ENCODE measurements around the gene PTGFRN. TPM values are rescaled to one million over a fixed set of nuclear protein-coding genes. Genes with fewer than 3 reads are reported as not detected.
"Not testable (repeated sequence)": the region's sequence is repeated elsewhere in the genome, so short reads cannot be mapped to it uniquely, and the experiment has no call there.

The PTGFRN gene
- total RNA-seq, 1 experiment from 2014 or later = 81.4 TPM

DNA sequence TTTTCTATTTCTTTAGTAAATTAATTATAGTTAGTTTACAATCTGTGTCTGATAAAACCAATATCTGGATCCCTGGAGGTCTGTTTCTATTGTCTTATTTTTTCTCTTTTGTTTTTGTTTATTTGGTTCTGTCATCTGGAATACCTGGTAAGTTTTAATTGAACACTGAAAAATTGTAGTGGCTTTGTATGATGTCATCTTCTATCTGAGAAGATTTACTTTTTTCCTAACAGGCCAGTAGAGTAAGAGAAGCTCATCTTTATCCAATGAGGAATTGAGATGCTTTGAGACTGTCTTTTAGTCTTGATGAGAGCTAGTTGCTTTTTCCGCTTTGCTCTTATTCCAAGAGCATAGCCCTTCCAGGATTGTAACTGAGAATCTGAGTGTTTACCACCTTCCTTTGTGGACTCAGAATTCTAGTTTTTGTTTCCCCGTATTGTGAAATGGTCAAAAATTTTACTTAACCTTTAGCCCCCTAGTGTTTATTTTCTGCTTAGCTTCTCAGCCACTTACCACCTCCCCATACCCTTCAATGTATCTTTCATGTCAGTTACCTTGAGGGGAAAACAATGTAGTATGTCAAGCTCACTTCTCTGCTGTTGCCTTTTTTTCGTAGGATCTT is 25.0 kb downstream of the PTGFRN start:
- no peaks in the 10 kb centered on the region; the same call in 1 of the 2 replicates for H3K36me3 ChIP-seq (replicated peaks; ENCODE audit: control insufficient read depth, insufficient read depth, low read length)
- H3K27me3 ChIP-seq (ENCODE audit: control insufficient read depth, insufficient read depth, low read length) = no peaks in the 10 kb centered on the region
- no peak overlapping the region for H3K4me3 ChIP-seq (ENCODE audit: insufficient read depth, low read depth, low read length)
- DNase-seq = peak; percentile 47

DNA sequence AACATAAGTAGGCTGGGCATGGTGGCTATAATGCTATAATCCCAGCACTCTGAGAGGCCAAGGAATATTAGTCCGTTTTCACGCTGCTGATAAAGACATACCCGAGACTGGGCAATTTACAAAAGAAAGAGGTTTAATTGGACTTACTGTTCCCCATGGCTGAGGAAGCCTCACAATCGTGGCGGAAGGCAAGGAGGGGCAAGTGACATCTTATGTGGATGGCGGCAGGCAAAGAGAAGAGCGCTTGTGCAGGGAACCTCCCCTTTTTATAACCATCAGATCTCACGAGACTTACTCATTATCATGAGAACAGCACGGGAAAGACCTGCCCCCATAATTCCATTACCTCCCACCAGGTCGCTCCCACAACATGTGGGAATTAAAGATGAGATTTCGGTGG is 28.5 kb downstream of the PTGFRN start:
- Histone ChIP-seq H3K36me3 (replicated peaks; ENCODE audit: control insufficient read depth, insufficient read depth, low read length) (no peaks in the 10 kb centered on the region; the same call in 1 of the 2 replicates), H3K27me3 (ENCODE audit: control insufficient read depth, insufficient read depth, low read length) (no peaks in the 10 kb centered on the region), H3K4me3 (ENCODE audit: insufficient read depth, low read depth, low read length) (no peak overlapping the region)
- DNase-seq = no peak

DNA sequence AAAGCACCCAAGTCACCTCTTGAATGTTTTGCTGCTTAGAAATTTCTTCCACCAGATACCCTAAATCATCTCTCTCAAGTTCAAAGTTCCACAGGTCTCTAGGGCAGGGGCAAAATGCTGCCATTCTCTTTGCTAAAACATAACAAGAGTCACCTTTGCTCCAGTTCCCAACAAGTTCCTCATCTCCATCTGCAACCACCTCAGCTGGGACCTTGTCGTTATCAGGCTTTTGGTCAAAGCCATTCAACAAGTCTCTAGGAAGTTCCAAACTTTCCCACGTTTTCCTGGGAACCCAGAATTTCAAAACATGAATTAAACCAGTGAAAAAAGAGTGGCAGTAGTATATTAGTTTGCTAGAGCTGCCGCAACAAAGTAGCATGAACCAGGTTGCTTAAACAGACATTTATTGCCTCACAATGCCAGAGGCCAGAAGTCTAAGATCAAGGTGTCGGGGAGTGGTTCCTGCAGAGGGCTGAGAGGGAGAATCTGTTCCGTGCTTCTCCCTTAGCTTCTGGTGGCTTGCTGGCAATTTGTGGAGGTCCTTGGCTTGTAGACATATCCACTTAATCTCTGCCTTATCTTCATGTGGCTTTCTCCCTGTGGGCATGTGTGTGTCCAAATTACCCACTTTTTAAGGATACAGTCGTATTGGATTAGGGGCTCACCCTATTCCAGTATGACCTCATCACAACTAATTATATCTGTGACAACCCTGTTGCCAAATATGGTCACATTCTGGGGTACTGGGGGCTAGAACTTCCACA is 30.2 kb downstream of the PTGFRN start:
- not testable (repeated sequence) for DNase-seq; H3K27me3 ChIP-seq (ENCODE audit: control insufficient read depth, insufficient read depth, low read length); H3K4me3 ChIP-seq (ENCODE audit: insufficient read depth, low read depth, low read length); H3K36me3 ChIP-seq (replicated peaks; ENCODE audit: control insufficient read depth, insufficient read depth, low read length)

DNA sequence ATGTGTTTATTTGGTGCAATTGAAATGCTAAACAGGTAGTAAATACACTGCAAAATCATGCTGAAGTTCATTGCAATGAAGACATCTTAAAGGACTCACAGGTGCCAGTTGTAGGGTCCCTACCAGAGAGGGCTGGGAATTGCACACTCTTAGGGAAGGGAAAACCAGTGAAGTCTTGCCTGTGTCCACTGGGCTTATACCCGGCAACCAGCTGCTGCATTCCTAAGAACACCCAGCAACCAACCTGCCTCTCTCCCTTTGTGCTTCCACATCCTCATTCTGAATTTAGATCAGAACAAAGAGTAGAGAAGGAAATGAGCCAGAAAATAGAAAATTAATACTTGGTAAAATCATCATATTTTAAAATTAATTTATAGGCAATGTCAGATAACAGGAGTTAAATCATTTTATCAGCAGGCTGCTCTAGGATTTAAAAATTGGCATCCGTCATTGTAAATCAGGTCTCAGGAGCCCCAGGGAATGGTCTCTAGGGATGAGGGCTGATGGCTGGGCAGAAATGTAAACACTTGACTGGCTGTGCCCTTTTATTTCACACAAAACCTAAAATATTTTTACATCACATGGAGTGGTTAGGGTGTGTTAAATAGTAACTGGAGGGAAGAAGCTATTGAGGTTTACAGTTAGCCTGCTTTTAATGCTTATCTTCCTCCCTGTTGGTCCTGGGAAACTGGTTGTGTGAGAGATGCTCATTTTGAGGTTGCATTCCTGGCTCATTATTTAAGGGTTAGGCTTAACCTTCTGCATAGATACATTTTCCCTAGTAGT is 31.3 kb downstream of the PTGFRN start:
- Histone ChIP-seq H3K27me3 (ENCODE audit: control insufficient read depth, insufficient read depth, low read length) (no peaks in the 10 kb centered on the region), H3K4me3 (ENCODE audit: insufficient read depth, low read depth, low read length) (no peak overlapping the region)
- peak; percentile 38 for DNase-seq

DNA sequence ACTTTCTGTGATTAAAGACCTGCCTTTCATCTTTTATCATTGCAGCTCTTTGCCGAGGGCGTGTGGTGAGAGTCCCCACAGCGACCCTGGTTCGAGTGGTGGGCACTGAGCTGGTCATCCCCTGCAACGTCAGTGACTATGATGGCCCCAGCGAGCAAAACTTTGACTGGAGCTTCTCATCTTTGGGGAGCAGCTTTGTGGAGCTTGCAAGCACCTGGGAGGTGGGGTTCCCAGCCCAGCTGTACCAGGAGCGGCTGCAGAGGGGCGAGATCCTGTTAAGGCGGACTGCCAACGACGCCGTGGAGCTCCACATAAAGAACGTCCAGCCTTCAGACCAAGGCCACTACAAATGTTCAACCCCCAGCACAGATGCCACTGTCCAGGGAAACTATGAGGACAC is 32.0 kb downstream of the PTGFRN start:
- no peak overlapping the region for H3K4me3 ChIP-seq (ENCODE audit: insufficient read depth, low read depth, low read length)
- H3K36me3 ChIP-seq (replicated peaks; ENCODE audit: control insufficient read depth, insufficient read depth, low read length) = peaks cover 2% of the 10 kb centered on the region
- no peak for DNase-seq

More for the DNA sequence above, 31.3 kb downstream of the PTGFRN start:
- H3K36me3 ChIP-seq (replicated peaks; ENCODE audit: control insufficient read depth, insufficient read depth, low read length) = peaks cover 2% of the 10 kb centered on the region

DNA sequence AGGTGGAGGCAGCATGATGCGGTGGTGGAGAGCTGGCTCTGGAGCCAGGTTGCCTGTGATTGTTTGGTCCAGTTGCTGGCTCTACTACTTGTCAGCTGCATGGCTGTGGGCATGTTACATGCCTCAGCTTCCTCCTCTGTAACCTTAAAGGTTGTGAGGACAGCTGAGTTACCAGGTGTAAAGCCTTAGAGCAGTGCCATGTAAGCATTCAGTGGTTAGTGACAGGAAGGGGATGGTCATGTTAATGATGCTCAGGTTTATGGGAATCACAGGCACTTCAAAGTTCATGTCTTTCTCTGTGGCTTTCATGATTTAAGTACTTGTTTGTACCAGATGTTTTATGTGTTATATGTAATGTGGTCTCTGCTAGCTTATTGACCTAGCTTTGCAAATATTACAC is 32.6 kb downstream of the PTGFRN start:
- DNase-seq = no peak
- H3K4me3 ChIP-seq (ENCODE audit: insufficient read depth, low read depth, low read length) = no peak overlapping the region
- peaks cover 2% of the 10 kb centered on the region for H3K36me3 ChIP-seq (replicated peaks; ENCODE audit: control insufficient read depth, insufficient read depth, low read length)
- no peaks in the 10 kb centered on the region for H3K27me3 ChIP-seq (ENCODE audit: control insufficient read depth, insufficient read depth, low read length)

More for the DNA sequence above, 32.0 kb downstream of the PTGFRN start:
- no peaks in the 10 kb centered on the region for H3K27me3 ChIP-seq (ENCODE audit: control insufficient read depth, insufficient read depth, low read length)

DNA sequence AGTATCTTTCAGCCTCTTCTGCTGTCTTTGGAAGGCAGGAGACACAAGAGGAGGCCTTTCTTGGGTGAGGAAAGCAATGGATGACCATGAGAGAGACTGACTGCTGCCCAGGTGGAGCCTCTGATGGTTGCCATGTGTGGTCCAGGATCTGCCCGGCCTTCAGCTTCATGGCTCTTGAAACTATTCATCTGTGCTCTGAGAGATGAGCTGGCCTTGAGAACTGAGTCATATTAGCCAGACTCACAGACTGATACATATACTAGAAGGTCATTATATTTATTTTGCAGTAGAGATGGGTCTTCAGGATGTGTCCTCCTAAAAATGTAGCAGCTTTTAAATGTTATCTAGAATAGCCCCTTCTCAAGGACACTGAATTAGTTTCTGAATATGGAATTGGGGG is 33.7 kb downstream of the PTGFRN start:
- Histone ChIP-seq H3K4me3 (ENCODE audit: insufficient read depth, low read depth, low read length) (no peak overlapping the region), H3K36me3 (replicated peaks; ENCODE audit: control insufficient read depth, insufficient read depth, low read length) (peaks cover 2% of the 10 kb centered on the region), H3K27me3 (ENCODE audit: control insufficient read depth, insufficient read depth, low read length) (no peaks in the 10 kb centered on the region)
- no peak for DNase-seq

DNA sequence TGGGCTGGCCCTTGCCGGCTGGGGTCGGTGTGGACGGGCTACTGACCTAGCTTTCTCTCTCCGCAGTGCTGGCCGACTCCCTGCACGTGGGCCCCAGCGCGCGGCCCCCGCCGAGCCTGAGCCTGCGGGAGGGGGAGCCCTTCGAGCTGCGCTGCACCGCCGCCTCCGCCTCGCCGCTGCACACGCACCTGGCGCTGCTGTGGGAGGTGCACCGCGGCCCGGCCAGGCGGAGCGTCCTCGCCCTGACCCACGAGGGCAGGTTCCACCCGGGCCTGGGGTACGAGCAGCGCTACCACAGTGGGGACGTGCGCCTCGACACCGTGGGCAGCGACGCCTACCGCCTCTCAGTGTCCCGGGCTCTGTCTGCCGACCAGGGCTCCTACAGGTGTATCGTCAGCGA is 34.9 kb downstream of the PTGFRN start:
- Histone ChIP-seq H3K36me3 (replicated peaks; ENCODE audit: control insufficient read depth, insufficient read depth, low read length) (peaks cover 5% of the 10 kb centered on the region), H3K27me3 (ENCODE audit: control insufficient read depth, insufficient read depth, low read length) (no peaks in the 10 kb centered on the region), H3K4me3 (ENCODE audit: insufficient read depth, low read depth, low read length) (no peak overlapping the region)
- DNase-seq = peak; percentile 45

DNA sequence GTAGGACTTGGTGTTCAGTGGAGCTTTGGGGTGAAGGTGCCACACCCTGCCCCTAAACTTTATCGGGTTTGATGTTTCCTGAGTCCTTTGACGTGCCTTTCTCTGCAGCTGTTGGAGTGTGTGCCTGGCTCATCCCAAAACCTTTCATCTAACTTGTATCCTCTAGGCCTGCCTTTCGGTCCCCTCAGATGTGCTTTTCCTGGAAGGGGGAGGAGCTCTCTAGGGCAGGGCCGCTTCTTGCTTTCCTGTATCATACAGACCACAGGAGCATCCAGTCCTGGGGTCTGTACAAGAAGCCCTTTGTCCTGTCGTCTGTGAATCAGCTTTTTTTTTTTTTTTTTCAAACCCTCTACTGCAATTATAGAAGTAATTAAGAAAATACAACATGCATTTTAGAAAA is 35.7 kb downstream of the PTGFRN start:
- Histone ChIP-seq H3K27me3 (ENCODE audit: control insufficient read depth, insufficient read depth, low read length) (no peaks in the 10 kb centered on the region), H3K4me3 (ENCODE audit: insufficient read depth, low read depth, low read length) (no peak overlapping the region), H3K36me3 (replicated peaks; ENCODE audit: control insufficient read depth, insufficient read depth, low read length) (peaks cover 7% of the 10 kb centered on the region)
- DNase-seq = no peak

DNA sequence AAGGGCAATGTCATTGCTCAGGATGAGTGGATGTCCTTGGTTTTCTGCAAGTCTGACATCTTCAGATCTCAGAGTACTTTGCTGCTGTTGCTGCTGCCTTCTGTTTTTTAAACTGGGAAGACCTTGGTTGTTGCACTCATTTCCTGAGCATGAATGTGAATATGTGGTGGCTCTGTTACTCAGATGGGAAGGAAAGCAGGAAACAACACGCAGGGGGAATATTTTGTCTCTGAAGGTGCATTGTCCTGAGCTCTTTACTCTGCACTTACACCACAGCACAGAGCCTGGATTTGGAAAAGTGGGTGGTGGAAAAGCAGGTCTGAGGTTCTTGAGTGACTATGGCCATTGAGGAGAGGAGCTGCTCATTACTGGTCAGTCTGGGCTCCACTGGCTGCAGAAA is 36.3 kb downstream of the PTGFRN start:
- Histone ChIP-seq H3K36me3 (replicated peaks; ENCODE audit: control insufficient read depth, insufficient read depth, low read length) (peaks cover 7% of the 10 kb centered on the region), H3K27me3 (ENCODE audit: control insufficient read depth, insufficient read depth, low read length) (no peaks in the 10 kb centered on the region), H3K4me3 (ENCODE audit: insufficient read depth, low read depth, low read length) (no peak overlapping the region)
- DNase-seq = no peak

DNA sequence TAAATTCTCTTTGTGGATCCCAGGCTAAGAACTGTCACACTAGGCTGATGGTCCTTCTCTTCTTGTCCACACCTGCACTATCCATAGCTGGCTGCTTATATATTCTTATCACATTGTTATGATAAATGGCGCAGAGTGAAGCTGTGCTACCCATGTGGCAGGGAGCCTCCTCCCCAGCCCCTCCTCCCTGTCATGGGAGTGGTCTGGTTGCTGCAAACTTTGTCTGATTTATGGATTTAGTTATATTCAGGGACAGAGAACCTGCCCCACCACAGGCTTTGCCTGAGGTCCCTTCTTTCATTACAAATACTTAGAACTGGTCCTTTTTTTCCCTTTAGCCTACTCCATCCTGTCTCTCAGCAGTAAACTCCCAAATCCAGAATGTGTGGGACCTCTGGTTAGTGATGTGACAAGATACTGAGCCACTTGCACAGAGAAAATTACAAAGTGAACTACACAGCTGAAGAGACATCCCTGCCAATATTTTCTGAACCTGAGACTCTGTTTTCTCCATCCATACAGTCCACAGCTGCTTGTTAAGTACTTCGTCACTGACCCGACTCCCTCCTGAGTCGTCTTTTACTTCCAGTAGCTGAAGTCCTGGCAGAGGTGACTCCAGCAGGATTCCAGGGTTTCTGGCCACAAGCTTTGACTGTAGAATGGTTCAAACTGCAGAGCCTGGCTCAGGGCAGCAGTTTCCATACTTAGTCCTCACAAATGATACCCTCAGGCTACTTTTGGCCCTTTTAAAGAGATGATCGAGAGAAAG is 37.6 kb downstream of the PTGFRN start:
- no peak overlapping the region for H3K4me3 ChIP-seq (ENCODE audit: insufficient read depth, low read depth, low read length)
- DNase-seq = no peak
- no peaks in the 10 kb centered on the region for H3K27me3 ChIP-seq (ENCODE audit: control insufficient read depth, insufficient read depth, low read length)
- peaks cover 8% of the 10 kb centered on the region for H3K36me3 ChIP-seq (replicated peaks; ENCODE audit: control insufficient read depth, insufficient read depth, low read length)

DNA sequence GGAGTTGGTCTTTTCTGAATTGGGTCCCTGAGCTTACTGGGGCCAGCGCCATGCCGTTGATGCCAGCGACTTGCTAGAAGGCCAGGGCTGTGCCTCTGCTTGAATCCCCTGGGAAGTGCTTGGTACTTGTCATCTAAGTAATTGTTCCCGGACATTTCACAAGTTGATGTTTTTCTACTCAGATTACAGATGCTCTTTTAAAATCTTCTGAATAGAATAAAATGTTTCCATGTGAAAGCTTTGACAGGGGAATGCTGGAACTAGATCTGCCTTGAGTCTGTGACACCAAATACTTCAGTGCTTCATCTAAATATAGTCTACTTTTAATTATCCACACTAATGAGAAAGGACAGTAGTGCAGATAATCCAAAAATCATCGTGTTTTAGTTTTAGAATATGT is 38.3 kb downstream of the PTGFRN start:
- Histone ChIP-seq H3K27me3 (ENCODE audit: control insufficient read depth, insufficient read depth, low read length) (no peaks in the 10 kb centered on the region), H3K36me3 (replicated peaks; ENCODE audit: control insufficient read depth, insufficient read depth, low read length) (peaks cover 8% of the 10 kb centered on the region), H3K4me3 (ENCODE audit: insufficient read depth, low read depth, low read length) (no peak overlapping the region)
- no peak for DNase-seq

DNA sequence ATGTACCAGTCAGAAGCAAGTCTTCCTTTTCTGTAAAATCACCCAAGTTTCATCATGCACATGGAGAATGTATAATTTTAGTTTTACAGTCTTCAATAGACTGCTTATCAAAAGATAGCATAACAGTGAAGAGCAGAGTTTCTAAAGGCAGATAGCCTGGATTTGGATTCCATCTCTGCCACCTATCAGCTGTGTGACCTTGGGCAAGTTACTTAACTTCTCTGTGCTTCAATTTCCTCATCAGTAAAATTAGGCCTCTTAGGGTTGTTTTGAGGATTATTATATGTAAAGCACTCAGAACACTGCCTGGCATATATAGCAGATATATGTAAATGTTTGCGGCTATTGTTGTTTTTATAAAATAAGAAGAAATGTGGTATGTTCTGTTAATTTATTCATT is 38.9 kb downstream of the PTGFRN start:
- Histone ChIP-seq H3K4me3 (ENCODE audit: insufficient read depth, low read depth, low read length) (no peak overlapping the region), H3K36me3 (replicated peaks; ENCODE audit: control insufficient read depth, insufficient read depth, low read length) (peaks cover 8% of the 10 kb centered on the region), H3K27me3 (ENCODE audit: control insufficient read depth, insufficient read depth, low read length) (no peaks in the 10 kb centered on the region)
- no peak for DNase-seq

DNA sequence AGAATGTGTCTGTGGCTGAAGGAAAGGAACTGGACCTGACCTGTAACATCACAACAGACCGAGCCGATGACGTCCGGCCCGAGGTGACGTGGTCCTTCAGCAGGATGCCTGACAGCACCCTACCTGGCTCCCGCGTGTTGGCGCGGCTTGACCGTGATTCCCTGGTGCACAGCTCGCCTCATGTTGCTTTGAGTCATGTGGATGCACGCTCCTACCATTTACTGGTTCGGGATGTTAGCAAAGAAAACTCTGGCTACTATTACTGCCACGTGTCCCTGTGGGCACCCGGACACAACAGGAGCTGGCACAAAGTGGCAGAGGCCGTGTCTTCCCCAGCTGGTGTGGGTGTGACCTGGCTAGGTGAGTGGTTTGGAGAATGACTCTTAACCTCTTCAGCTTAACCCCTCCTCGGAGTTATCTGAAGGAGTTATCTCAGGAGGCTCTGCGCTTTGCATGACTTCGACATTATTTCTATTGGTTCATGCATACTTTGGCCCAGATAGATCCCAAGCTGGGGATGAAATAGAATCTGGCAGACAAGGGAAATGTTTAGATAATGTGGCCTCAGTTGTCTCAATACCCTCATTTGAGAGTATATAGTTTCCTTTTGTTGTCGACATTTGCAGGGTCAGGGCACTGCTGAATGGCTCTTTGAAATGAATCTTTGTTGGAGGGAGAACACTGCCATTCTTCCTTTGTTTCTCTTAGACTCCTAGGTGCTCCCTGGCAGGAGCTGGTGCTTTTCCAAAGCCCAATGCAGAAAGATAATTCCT is 39.7 kb downstream of the PTGFRN start:
- Histone ChIP-seq H3K27me3 (ENCODE audit: control insufficient read depth, insufficient read depth, low read length) (no peaks in the 10 kb centered on the region), H3K4me3 (ENCODE audit: insufficient read depth, low read depth, low read length) (no peak overlapping the region), H3K36me3 (replicated peaks; ENCODE audit: control insufficient read depth, insufficient read depth, low read length) (peaks cover 8% of the 10 kb centered on the region)
- no peak for DNase-seq
